Measurements from ENCODE around the gene NSDHL. TPM values are rescaled to one million over a fixed set of nuclear protein-coding genes. Genes with fewer than 3 reads are reported as not detected.

Gene NSDHL
- total RNA-seq, 1 experiment from 2014 or later = 31.6 TPM

GRCh38 chrX:152878976-152879755 is 48.3 kb downstream of the NSDHL start:
- Histone ChIP-seq H4K8ac (replicated peaks; ENCODE audit: insufficient read length, low read depth, low read length) (no peak overlapping the region), H2BK120ac (ENCODE audit: low read depth, low read length, poor library complexity, severe bottlenecking) (no peak overlapping the region), H4K91ac (ENCODE audit: insufficient read length, low read depth, low read length) (no peak overlapping the region), H2BK20ac (ENCODE audit: low read depth, low read length, poor library complexity, severe bottlenecking) (no peak overlapping the region), H3K27me3 (ENCODE audit: insufficient read depth, low read length) (no peaks in the 10 kb centered on the region), H3T11ph (ENCODE audit: low read length) (no peak overlapping the region), H2AFZ (ENCODE audit: low read length) (no peak overlapping the region), H3K4ac (ENCODE audit: low read depth, low read length) (no peak overlapping the region), H3K79me1 (ENCODE audit: insufficient read depth, low read depth, low read length, poor library complexity, severe bottlenecking) (no peaks in the 10 kb centered on the region), H2BK5ac (ENCODE audit: insufficient read length, low read length) (no peak overlapping the region), H4K5ac (ENCODE audit: insufficient read length, low read depth, low read length) (no peak overlapping the region), H3K4me2 (ENCODE audit: insufficient read depth, insufficient read length, low read length) (no peak overlapping the region), H3K18ac (ENCODE audit: insufficient read length, low read depth, low read length) (no peak overlapping the region), H4K20me1 (ENCODE audit: control insufficient read depth, insufficient read depth, insufficient read length) (no peaks in the 10 kb centered on the region), H3K9me3 (ENCODE audit: control insufficient read depth, low read depth, low read length) (peaks cover 62% of the 10 kb centered on the region), H3K23me2 (ENCODE audit: insufficient read length, low read depth, low read length, poor library complexity, severe bottlenecking) (no peaks in the 10 kb centered on the region), H2AK5ac (ENCODE audit: insufficient read length, low read length) (no peak overlapping the region), H3K14ac (ENCODE audit: insufficient read depth, low read length) (no peak overlapping the region), H2BK15ac (ENCODE audit: low read depth, low read length) (no peak overlapping the region), H2BK12ac (ENCODE audit: insufficient read length, low read depth, low read length) (no peak overlapping the region), H3K23ac (ENCODE audit: insufficient read length, low read depth, low read length) (no peak overlapping the region), H3K4me1 (ENCODE audit: insufficient read depth, low read length) (no peaks in the 10 kb centered on the region), H3K9ac (ENCODE audit: extremely low read depth, insufficient read length, low read length) (no peak overlapping the region), H3K79me2 (ENCODE audit: insufficient read depth, low read length) (no peaks in the 10 kb centered on the region), H3K56ac (ENCODE audit: insufficient read length, low read depth, low read length) (no peak overlapping the region), H3K27ac (ENCODE audit: insufficient read length, low read depth, low read length) (no peak overlapping the region)
- H3K4me1 Mint-ChIP-seq = peaks cover 2 to 3% of the 10 kb centered on the region in 2 experiments
- H3K27me3 Mint-ChIP-seq (ENCODE audit: low read depth) = peaks cover 16% of the 10 kb centered on the region
- no peak for TF ChIP-seq CTCF (conservative IDR thresholded peaks at IDR 0.05)
- H3K9me3 Mint-ChIP-seq = peaks cover 76 to 86% of the 10 kb centered on the region in 2 experiments
- peaks cover 0 to 9% (median 8%) of the 10 kb centered on the region in 3 experiments; a peak in 3 of 7 replicates for H3K36me3 Mint-ChIP-seq (ENCODE audit: insufficient read depth in 1 of 3, low read depth in 3 of 3)
- WGBS (ENCODE audit: extremely low coverage, insufficient read length, low lambda C conversion rate) = no CpG with 5 or more reads among the region's 16 CpGs
- no peak overlapping the region for H3K4me3 Mint-ChIP-seq
- DNase-seq = no peak
- H3K27ac Mint-ChIP-seq = no peak overlapping the region

Measured in H9 (cell line).